T-helper 17 cell (primary cell): ENCODE measurements around the gene OR4F15. TPM values are rescaled to one million over a fixed set of nuclear protein-coding genes. Genes with fewer than 3 reads are reported as not detected.
"Not testable (repeated sequence)": the region's sequence is repeated elsewhere in the genome, so short reads cannot be mapped to it uniquely, and the experiment has no call there.

ENCODE experiments used
- ATAC-seq: fragments of 150-1000 bp; cut with Tn5 transposase; 2 replicates; pipeline ENCODE4 v1.10.0; 2021; ENCODE audit warnings: mild to moderate bottlenecking, moderate library complexity
- DNase-seq, 3 donors: peaks; one replicate each; pipeline versions ENCODE4 v3.0.0 to v3.0.0-alpha.2; 2020 to 2021
- H3K9me3 ChIP-seq: one replicate; pipeline ENCODE4 v1.7.0; 2013; ENCODE audit warnings: low read length, mild to moderate bottlenecking; ENCODE audit not compliant: control insufficient read depth, poor library complexity, severe bottlenecking
- H3K27ac Mint-ChIP-seq: one replicate; pipeline ENCODE4 v1.8.0; 2022; ENCODE audit warnings: mild to moderate bottlenecking, moderate library complexity, mixed read lengths
- H3K27me3 Mint-ChIP-seq: one replicate; pipeline ENCODE4 v1.8.0; 2022; ENCODE audit warnings: mixed read lengths
- H3K36me3 Mint-ChIP-seq: one replicate; pipeline ENCODE4 v1.8.0; 2022; ENCODE audit warnings: low read depth, mixed read lengths
- H3K4me1 Mint-ChIP-seq: one replicate; pipeline ENCODE4 v1.8.0; 2022; ENCODE audit warnings: mild to moderate bottlenecking, mixed read lengths
- H3K4me3 Mint-ChIP-seq: one replicate; pipeline ENCODE4 v1.8.0; 2022; ENCODE audit warnings: mild to moderate bottlenecking, moderate library complexity, mixed read lengths
- total RNA-seq, 4 donors: library from RNA in 2 of 4; stranded (reverse) in 2 of 4; gene quantifications; one replicate each; pipeline ENCODE4 v1.2.3 and lab custom pipeline; 2022 to 2026

OR4F15 gene
- total RNA-seq, 2 donors from 2014 or later, result not detected

GRCh38 chr15:101788001-101788400, 24.0 kb upstream of the OR4F15 start:
- not testable (repeated sequence) for ATAC-seq, H3K27ac Mint-ChIP-seq, H3K9me3 ChIP-seq, H3K4me3 Mint-ChIP-seq, DNase-seq, H3K36me3 Mint-ChIP-seq, H3K4me1 Mint-ChIP-seq
- H3K27me3 Mint-ChIP-seq, result peaks cover 36% of the 10 kb centered on the region

- not testable (repeated sequence) for H3K27ac Mint-ChIP-seq, H3K9me3 ChIP-seq
These were observed 23.3 kb upstream of the OR4F15 start for GRCh38 chr15:101788503-101789269.

GRCh38 chr15:101790748-101791147, 21.3 kb upstream of the OR4F15 start:
- not testable (repeated sequence) for ATAC-seq, H3K36me3 Mint-ChIP-seq, DNase-seq, H3K4me1 Mint-ChIP-seq, H3K4me3 Mint-ChIP-seq, H3K27ac Mint-ChIP-seq, H3K9me3 ChIP-seq
- H3K27me3 Mint-ChIP-seq, result peaks cover 26% of the 10 kb centered on the region

More at GRCh38 chr15:101788503-101789269, 23.3 kb upstream of the OR4F15 start:
- H3K36me3 Mint-ChIP-seq, H3K4me3 Mint-ChIP-seq, ATAC-seq, DNase-seq, H3K4me1 Mint-ChIP-seq: not testable (repeated sequence)
- peaks cover 29% of the 10 kb centered on the region for H3K27me3 Mint-ChIP-seq

- ATAC-seq, H3K4me3 Mint-ChIP-seq, H3K36me3 Mint-ChIP-seq, H3K4me1 Mint-ChIP-seq, DNase-seq, H3K9me3 ChIP-seq, H3K27ac Mint-ChIP-seq: not testable (repeated sequence)
- peaks cover 24% of the 10 kb centered on the region for H3K27me3 Mint-ChIP-seq
These were observed 18.0 kb upstream of the OR4F15 start for GRCh38 chr15:101793981-101794380.

- ATAC-seq (no peak), DNase-seq (no peak)
- Mint-ChIP-seq H3K36me3 (peaks cover 2% of the 10 kb centered on the region), H3K27ac (no peak overlapping the region), H3K27me3 (peaks cover 24% of the 10 kb centered on the region), H3K4me1 (no peaks in the 10 kb centered on the region), H3K4me3 (no peak overlapping the region)
- no peaks in the 10 kb centered on the region for H3K9me3 ChIP-seq
These were observed 16.5 kb upstream of the OR4F15 start for GRCh38 chr15:101795455-101795854.

GRCh38 chr15:101799665-101800064, 12.3 kb upstream of the OR4F15 start:
- Mint-ChIP-seq H3K27me3 (peaks cover 30% of the 10 kb centered on the region), H3K27ac (no peak overlapping the region), H3K4me1 (no peaks in the 10 kb centered on the region), H3K36me3 (peaks cover 2% of the 10 kb centered on the region), H3K4me3 (no peak overlapping the region)
- H3K9me3 ChIP-seq, result no peaks in the 10 kb centered on the region
- no peak for ATAC-seq
- DNase-seq, result no peak

GRCh38 chr15:101801048-101801447, 11.0 kb upstream of the OR4F15 start:
- H3K9me3 ChIP-seq, result no peaks in the 10 kb centered on the region
- Mint-ChIP-seq H3K4me1 (no peaks in the 10 kb centered on the region), H3K4me3 (no peak overlapping the region), H3K36me3 (no peaks in the 10 kb centered on the region), H3K27me3 (peaks cover 25% of the 10 kb centered on the region), H3K27ac (no peak overlapping the region)
- DNase-seq (no peak), ATAC-seq (no peak)

- H3K4me3 Mint-ChIP-seq, result no peak within 1 kb of the TSS
- H3K27me3 Mint-ChIP-seq, result peaks cover 14% of the 10 kb centered on the region
These were observed 8.8 kb upstream of the OR4F15 start, which contains the start of gene OR4F6 for GRCh38 chr15:101803209-101803608. OR4F6 (plus strand) TSS chr15:101803509; CDS start chr15:101805720, 2,211 bp downstream.

GRCh38 chr15:101803676-101804075, 8.3 kb upstream of the OR4F15 start:
- no peak overlapping the region for H3K27ac Mint-ChIP-seq
- H3K27me3 Mint-ChIP-seq, result peaks cover 14% of the 10 kb centered on the region
- H3K4me1 Mint-ChIP-seq, result no peaks in the 10 kb centered on the region
- no peaks in the 10 kb centered on the region for H3K9me3 ChIP-seq
- H3K36me3 Mint-ChIP-seq, result no peaks in the 10 kb centered on the region
- DNase-seq, result no peak
- no peak for ATAC-seq
- no peak overlapping the region for H3K4me3 Mint-ChIP-seq

More at GRCh38 chr15:101803209-101803608, 8.8 kb upstream of the OR4F15 start, which contains the start of gene OR4F6:
- H3K4me1 Mint-ChIP-seq, result no peaks in the 10 kb centered on the region
- no peak for DNase-seq
- H3K36me3 Mint-ChIP-seq, result no peaks in the 10 kb centered on the region
- ATAC-seq, result no peak
- H3K9me3 ChIP-seq, result no peaks in the 10 kb centered on the region
- no peak within 1 kb of the TSS for H3K27ac Mint-ChIP-seq

- DNase-seq (no peak), ATAC-seq (no peak)
- Mint-ChIP-seq H3K27me3 (peaks cover 14% of the 10 kb centered on the region), H3K4me1 (no peaks in the 10 kb centered on the region), H3K27ac (no peak overlapping the region), H3K36me3 (no peaks in the 10 kb centered on the region), H3K4me3 (no peak overlapping the region)
- H3K9me3 ChIP-seq, result no peaks in the 10 kb centered on the region
These were observed 7.6 kb upstream of the OR4F15 start for GRCh38 chr15:101804375-101804774.

- Mint-ChIP-seq H3K27me3 (peaks cover 14% of the 10 kb centered on the region), H3K4me1 (no peaks in the 10 kb centered on the region), H3K36me3 (no peaks in the 10 kb centered on the region), H3K4me3 (no peak overlapping the region), H3K27ac (no peak overlapping the region)
- ATAC-seq, result no peak
- no peak for DNase-seq
- no peaks in the 10 kb centered on the region for H3K9me3 ChIP-seq
These were observed 7.1 kb upstream of the OR4F15 start for GRCh38 chr15:101804941-101805340.

- no peak for ATAC-seq
- DNase-seq, result no peak
- H3K27me3 Mint-ChIP-seq, result peaks cover 14% of the 10 kb centered on the region
- H3K9me3 ChIP-seq, result no peaks in the 10 kb centered on the region
- no peaks in the 10 kb centered on the region for H3K36me3 Mint-ChIP-seq
- H3K4me3 Mint-ChIP-seq, result no peak overlapping the region
- no peaks in the 10 kb centered on the region for H3K4me1 Mint-ChIP-seq
- H3K27ac Mint-ChIP-seq, result no peak overlapping the region
These were observed 6.2 kb upstream of the OR4F15 start for GRCh38 chr15:101805605-101806345.

GRCh38 chr15:101807345-101807945, 4.6 kb upstream of the OR4F15 start:
- H3K9me3 ChIP-seq, result no peaks in the 10 kb centered on the region
- no peak overlapping the region for H3K4me3 Mint-ChIP-seq
- H3K27me3 Mint-ChIP-seq, result peaks cover 18% of the 10 kb centered on the region
- no peaks in the 10 kb centered on the region for H3K36me3 Mint-ChIP-seq
- ATAC-seq (no peak), DNase-seq (no peak)
- no peak overlapping the region for H3K27ac Mint-ChIP-seq
- no peaks in the 10 kb centered on the region for H3K4me1 Mint-ChIP-seq
